Measurements from ENCODE around the gene BPHL. TPM values are rescaled to one million over a fixed set of nuclear protein-coding genes. Genes with fewer than 3 reads are reported as not detected.

Gene BPHL
- total and polyA plus RNA-seq, 2 of the 4 experiments (the other 2 are of a cell fraction): 14.7 to 16.3 TPM

GRCh38 chr6:3190056-3190455, 71.5 kb downstream of the BPHL start:
- H4K91ac ChIP-seq (ENCODE audit: insufficient read depth, low read depth, low read length): no peak overlapping the region
- peaks cover 26% of the 10 kb centered on the region for H3K27me3 ChIP-seq (ENCODE audit: control insufficient read depth, insufficient read depth, low read length)
- intact Hi-C loops (cut with micrococcal nuclease): no loop called here
- H3K4me1 ChIP-seq (ENCODE audit: control insufficient read depth, insufficient read depth, low read length): peaks cover 5% of the 10 kb centered on the region
- no peak overlapping the region for H3K23ac ChIP-seq (ENCODE audit: low read depth, low read length)
- ChIA-PET POLR2A (ENCODE audit: unreplicated experiment) (no interaction called here), CTCF (no interaction called here)
- H3K9me3 ChIP-seq (ENCODE audit: control insufficient read depth, insufficient read depth, low read length): peaks cover 5% of the 10 kb centered on the region
- no peak for TF ChIP-seq POLR2A (IDR thresholded peaks at IDR 0.05; ENCODE audit: low read depth, low read length)
- TF ChIP-seq MAZ (IDR thresholded peaks at IDR 0.05; ENCODE audit: borderline replicate concordance, low read depth, low read length): no peak
- no peak overlapping the region for H2BK120ac ChIP-seq (ENCODE audit: low read depth, low read length)
- H3K9ac ChIP-seq (ENCODE audit: low read depth, low read length): no peak overlapping the region
- no peak overlapping the region for H3K4me2 ChIP-seq (ENCODE audit: low read depth, low read length)
- no peak overlapping the region for H2BK20ac ChIP-seq (ENCODE audit: low read depth, low read length)
- no peaks in the 10 kb centered on the region for H3K79me1 ChIP-seq (ENCODE audit: low read depth in 1 of 2, low read length in 2 of 2)
- in situ Hi-C loops (cut with MboI; ENCODE audit: low sequenced_read_pairs): no loop called here
- BruUV-seq (replicated peaks): no TSS peak
- no peak overlapping the region for H4K5ac ChIP-seq (ENCODE audit: low read depth, low read length)
- H4K8ac ChIP-seq (ENCODE audit: low read depth in 2 of 2, low read length in 2 of 2): no peak overlapping the region
- no peak overlapping the region for H2BK5ac ChIP-seq (ENCODE audit: low read depth, low read length, poor library complexity, severe bottlenecking)
- no peak overlapping the region for H3K14ac ChIP-seq (replicated peaks; ENCODE audit: low read depth, low read length)
- no peak overlapping the region for H2AK5ac ChIP-seq (ENCODE audit: low read depth, low read length)
- DNase-seq (no peak), ATAC-seq (ENCODE audit: low read depth) (no peak)
- no peak overlapping the region for H3K4ac ChIP-seq (ENCODE audit: low read depth, low read length)
- no peak overlapping the region for H2AFZ ChIP-seq (replicated peaks; ENCODE audit: low read length, poor library complexity)
- no peaks in the 10 kb centered on the region for H4K20me1 ChIP-seq (ENCODE audit: insufficient read depth, low read length)
- dilution Hi-C loops (cut with HindIII; ENCODE audit: low sequenced_read_pairs, unreplicated experiment): no loop called here
- no peak overlapping the region for H3K27ac ChIP-seq (ENCODE audit: insufficient read depth, low read length)
- no peak overlapping the region for H3K56ac ChIP-seq (ENCODE audit: extremely low read depth, insufficient read depth, low read length)
- H2AK9ac ChIP-seq (replicated peaks; ENCODE audit: low read depth, low read length, poor library complexity): peak overlapping the region; percentile 59
- H3K4me3 ChIP-seq (ENCODE audit: insufficient read depth, low read depth, low read length): no peak overlapping the region
- 80% methylated on average over 2 of the region's 4 CpGs; no CpG with 5 or more reads in 1 of the 2 experiments for WGBS, 2 experiments (ENCODE audit: extremely low coverage in 2 of 2, insufficient read length in 1 of 2)
- H3K9me1 ChIP-seq (ENCODE audit: insufficient read depth, low read length): no peaks in the 10 kb centered on the region
- no peak overlapping the region for H3K18ac ChIP-seq (ENCODE audit: low read depth, low read length)
- no peaks in the 10 kb centered on the region for H3K36me3 ChIP-seq (ENCODE audit: control insufficient read depth, insufficient read depth, low read length)
- no peak overlapping the region for H2BK15ac ChIP-seq (ENCODE audit: low read depth, low read length)

Data from IMR-90 (cell line).